Measurements from ENCODE around the gene RYR3. TPM values are rescaled to one million over a fixed set of nuclear protein-coding genes. Genes with fewer than 3 reads are reported as not detected.

The RYR3 gene
- total RNA-seq, 1 donor from 2014 or later, result 0.11 TPM

DNA sequence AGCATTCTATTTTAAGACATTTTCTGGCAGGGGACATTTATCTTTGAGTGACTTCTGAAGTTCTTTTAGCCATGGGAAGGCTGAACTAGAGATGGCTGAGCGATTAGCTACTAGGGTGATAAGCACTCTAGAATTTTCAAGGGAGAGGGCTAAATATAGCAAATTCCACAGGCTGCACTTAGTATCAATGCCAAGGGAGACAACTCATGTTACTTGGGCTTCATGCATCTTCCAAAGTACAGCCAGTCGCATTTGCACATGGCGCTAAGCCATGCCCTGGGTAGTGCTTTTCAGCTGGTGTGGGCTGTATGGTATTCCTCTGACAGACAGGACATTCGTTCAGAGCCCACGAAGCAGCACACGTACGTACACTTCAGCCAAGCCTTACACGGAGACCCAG is 69.6 kb downstream of the RYR3 start:
- DNase-seq (ENCODE audit: low read depth), result peak; percentile 41

DNA sequence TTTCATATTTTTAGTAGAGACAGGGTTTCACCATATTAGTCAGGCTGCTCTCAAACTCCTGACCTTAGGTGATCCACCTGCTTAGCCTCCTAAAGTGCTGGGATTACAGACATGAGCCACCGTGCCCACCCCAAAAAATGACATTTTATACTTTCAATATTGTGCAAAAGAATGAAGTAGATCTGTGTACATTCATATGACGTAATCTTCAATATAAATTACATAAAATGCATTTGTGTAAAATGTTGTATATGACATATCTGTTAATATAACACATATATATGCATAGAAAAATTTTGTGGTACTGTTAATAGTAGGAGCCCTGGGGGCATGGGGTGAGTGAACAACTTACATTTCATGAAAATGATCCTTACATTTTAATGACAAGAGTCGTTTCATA is 71.7 kb downstream of the RYR3 start:
- DNase-seq (ENCODE audit: low read depth), result no peak

DNA sequence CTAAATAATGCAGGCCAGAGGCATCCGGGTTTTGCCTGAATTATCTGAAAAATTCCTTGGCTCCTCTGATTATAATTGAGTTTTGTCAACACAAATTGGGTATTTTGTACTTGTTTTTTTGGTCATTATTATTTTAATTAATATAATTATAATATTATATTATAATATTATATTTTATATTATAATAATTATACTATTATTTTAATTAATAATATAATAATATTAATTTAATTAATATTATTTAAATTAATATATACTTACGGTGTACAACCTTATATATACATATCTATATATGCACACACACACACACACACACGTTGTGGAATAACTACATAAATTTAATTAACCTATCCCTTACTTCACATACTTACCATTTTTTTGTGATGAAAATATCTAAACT is 73.5 kb downstream of the RYR3 start:
- DNase-seq (ENCODE audit: low read depth), result no peak

DNA sequence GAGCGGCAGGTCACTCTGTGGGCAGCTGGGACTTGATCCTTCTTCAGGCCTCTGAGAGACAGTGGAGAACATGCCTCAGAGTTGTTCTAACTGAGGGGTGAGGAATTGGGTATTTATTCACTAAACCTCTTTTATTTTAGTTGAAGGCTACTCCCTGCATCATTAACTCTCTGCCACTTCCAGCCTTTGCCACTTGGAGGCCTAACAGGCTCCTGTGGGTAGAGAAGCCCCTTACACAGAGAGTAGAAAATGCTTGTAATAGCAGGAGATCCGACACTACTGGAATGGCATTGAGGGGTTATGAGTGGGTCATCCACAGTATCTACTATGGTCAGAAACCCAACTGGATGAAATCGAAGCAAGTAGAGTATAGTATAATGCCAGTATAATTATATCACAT is 81.7 kb downstream of the RYR3 start:
- no peak for DNase-seq (ENCODE audit: low read depth)

DNA sequence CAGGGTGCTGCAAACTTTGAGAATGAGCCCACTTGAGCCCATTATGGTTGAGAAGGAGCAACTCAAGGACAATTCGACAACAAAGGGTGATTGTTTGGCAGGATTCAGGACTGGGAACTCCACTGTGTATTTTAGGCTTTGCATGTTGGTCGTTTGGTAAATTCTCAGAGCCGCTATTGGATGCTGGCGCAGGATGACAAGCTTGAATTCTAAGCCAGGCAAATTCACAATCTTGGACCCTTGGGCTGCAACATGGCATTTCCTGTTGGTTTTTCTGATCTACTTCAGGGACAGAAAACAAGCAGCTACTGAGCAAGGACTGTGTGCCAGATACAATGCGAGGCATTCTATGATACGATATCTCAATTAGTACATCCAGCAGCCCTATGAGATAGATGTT is 82.8 kb downstream of the RYR3 start:
- DNase-seq (ENCODE audit: low read depth), result no peak

DNA sequence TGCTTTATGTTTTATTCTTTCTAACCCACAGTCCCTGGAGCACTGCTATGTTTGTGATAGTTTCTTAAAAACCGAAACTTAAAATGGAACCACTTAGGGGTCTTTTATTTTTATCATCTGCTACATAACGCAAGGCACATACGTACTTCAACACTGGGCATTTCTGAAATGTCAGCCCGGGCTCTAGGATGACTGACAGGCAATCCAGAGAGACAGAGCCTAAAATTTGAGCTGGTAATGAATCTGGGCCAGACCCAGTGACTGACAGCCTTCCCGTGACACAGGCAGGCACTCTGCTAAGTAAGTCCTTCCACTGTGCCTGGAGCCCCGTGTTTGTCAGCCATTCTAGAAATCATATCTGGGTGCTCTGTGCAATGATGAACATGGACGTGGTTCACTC is 84.6 kb downstream of the RYR3 start:
- no peak for DNase-seq (ENCODE audit: low read depth)

DNA sequence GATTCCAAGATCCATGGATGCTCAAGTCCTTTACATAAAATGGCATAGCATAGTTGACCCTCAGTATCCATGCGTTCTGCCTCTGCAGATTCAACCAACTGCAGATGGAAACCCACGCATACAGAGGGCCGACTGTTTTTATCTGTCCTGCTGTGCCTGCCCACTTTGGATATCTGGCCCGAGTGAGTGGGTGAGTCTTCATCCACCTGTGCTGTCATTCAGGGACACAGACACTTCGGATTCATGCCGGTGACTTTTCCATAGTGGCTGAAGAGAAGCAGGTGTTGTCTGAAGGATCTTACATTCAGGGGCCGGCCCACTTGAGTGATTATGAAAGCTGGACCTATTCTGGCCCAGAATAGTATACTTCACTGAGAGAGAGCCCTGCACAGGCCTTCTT is 85.1 kb downstream of the RYR3 start:
- DNase-seq (ENCODE audit: low read depth), result peak; percentile 24

DNA sequence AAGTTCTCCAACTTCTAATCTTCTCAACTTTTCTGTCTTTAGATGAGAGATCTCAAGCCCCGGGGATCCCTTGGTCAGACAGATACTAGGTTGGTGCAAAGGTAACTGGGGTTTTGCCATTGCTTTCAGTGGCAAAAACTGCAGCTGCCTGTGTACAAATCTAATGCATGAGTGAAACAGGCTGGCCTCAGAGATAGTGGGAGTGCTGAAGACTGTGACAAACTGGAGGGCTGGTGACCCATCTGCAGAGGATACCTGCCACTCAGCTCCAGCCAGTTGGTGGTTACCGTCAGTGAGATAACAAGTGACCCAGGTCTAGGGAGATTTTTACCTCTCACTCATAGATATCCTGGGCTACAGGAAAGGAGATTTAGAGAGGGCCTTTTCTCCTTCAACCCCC is 85.7 kb downstream of the RYR3 start:
- DNase-seq (ENCODE audit: low read depth), result no peak

DNA sequence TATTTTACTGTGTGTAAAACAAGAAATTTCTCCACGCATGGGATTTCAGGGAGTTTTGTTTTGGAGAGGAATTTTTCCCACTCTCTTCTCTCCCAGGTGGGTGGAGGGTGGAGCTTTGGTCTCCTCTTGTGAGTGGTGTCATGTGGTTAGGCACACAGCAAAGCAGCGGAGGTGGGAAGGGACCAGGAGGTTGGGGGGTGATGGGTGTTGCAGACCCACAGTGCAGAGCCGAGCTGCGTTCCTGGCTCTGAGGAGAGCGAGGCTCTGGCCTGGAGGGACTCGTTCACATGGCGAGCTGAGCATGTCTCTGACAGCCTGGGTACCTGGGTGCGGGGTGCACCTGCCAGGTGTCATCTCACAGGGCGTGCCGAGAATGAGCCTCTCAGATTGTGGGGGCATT is 87.8 kb downstream of the RYR3 start:
- DNase-seq (ENCODE audit: low read depth), result no peak

DNA sequence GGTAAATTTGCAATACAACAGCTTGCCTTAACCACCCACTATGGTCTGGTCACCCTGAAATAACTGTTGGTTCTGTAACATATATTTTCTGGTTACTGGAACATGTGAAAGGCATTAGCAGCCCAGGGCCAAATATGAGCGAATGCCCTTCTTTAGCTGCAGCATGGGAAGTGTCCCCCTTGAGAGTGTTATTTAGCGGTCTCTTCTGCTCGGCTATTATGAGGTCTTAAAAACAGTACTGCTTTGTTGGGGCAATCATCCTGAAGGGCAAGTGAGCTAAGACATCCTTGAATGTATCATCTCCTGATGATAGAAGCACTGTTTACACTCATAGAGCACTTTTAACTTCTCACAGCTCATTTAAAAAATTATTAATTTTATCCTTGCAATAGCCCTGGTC is 90.2 kb downstream of the RYR3 start:
- no peak for DNase-seq (ENCODE audit: low read depth)

DNA sequence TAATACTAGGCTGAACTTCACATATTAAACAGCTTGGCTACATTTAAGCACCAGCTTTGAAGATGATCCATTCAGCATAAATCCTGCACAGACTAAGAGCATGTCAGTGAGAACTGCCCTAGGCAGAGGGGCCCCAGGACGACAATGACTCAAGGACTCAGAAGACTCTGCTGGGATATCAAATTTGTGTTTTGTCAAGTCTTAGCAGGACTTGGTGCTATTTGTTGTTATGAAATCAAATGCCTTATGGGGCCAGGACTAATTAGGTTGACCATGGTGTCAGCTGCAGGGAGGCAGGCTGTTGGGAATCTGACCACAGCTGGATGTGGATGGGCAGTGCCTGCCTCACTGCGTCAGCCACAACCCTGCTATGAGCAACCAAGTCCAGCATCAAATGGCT is 91.8 kb downstream of the RYR3 start:
- peak; percentile 68 for DNase-seq (ENCODE audit: low read depth)

DNA sequence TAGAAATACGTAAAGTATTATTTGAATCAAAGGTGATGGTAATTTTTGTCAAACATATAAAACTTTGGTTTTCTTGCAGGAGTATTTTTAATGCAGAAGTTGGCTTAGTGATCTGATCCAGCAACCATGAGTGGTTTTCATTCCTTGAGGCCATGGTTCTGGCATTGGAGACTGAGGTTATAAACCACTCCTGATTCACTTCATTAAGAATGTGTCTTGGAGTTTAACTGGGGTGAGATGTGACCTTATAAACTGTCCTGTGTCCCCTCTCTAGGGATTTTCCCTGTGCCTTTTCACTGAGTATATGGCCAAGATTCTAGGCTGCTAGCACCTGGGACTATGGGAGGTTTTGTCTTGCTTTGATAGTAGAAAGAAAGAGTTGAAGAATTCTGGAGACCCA is 94.3 kb downstream of the RYR3 start:
- peak; percentile 63 for DNase-seq (ENCODE audit: low read depth)

DNA sequence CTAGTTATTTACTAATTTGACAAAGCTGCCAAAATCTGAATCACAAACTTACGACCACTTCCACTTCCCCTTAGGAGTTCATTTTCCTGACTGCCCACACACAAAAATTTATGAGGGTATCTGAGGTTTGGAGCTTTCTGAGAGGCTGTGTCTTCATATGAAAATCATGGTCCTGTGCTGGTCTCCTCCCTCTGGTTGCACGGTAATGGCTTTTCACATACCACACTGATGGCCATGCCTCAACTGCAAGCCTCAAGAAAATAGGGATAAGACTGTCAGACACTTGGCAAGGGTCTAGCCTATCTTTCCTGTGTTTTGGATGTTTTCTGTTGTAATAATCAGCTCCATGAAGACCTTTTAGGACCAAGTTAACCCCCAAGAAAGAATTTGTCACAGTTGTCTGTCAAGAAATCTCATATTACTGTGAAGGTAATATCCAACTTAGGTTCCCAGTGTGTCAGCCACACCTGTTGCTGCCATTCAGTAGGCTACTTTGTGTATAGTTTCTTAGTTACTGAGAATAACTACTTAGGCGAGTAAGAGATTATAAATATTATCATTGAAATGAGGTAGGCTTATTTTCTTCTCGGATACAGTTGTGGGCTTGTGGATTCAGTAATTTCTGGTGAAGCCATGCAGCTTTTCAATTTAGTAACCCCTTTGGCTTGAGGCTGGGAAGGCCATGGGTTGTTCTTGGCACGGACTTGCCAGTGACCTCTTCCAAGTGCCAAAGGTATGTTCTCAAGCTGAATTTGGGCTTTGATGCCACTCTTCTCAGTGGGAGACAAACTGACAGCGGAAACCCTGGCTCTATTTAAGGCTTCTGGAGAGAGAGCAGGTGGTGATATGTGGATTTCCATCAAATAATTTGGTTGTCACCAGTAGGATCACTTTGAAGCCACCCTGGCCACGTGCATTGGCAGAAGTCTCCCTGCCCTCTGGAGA is 101.1 kb downstream of the RYR3 start:
- peak; percentile 77 for DNase-seq (ENCODE audit: low read depth)

DNA sequence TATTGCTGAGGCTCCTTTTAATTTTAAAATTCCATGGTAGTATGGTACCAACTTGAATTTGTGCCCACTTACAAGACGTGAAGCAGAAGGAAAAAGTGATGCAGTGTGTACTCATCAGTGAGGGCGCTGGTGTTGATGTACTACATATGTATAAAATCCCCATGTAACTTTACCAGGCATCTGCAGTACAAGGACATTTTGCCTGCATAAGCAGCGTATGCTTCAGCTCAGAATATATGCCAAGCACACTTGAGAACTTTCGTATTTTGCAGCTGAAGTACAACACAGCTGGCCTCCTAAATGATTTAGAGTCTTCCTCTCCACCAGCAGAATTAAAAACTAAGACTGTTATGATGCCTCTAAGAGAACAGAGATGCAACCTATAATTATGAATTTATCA is 108.9 kb downstream of the RYR3 start:
- no peak for DNase-seq (ENCODE audit: low read depth)

DNA sequence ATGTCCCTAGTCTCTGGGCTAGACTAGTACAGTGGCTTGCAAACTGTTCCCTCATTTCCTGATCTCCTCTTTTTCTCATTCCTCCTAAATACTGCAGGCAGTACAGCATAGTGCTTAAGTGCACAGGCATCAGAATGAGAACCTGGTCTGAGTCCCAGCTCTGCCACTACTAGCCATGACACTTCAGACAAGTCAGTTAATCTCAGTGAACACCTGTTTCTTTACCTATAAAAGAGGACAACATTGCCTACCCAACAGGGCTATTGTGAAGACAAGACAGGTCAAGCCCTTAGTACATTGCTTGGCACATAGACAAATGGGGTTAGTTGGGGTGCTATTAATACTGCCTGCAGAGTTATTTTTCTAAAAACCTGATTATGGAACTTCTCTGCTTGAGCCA is 113.3 kb downstream of the RYR3 start:
- DNase-seq (ENCODE audit: low read depth), result no peak

DNA sequence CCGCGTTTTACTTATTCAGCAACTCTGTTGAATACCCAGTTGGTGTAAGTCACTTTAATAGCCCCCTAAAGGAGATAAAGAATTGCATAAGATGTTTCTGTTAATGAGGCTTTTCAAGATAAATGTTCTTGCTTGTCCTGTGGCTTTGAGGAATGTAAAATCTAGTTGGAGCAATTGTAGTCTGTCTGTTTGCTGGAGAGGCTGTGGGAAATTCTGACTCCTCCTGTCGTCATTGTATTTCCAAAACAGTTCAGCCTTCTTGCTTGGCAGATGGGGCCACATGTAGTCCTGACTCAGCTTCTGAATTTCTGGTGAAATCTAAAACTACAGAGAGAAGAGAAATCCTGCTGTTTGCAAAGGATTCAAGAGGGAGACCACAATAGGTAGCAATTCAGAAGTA is 114.4 kb downstream of the RYR3 start:
- DNase-seq (ENCODE audit: low read depth), result peak; percentile 19

DNA sequence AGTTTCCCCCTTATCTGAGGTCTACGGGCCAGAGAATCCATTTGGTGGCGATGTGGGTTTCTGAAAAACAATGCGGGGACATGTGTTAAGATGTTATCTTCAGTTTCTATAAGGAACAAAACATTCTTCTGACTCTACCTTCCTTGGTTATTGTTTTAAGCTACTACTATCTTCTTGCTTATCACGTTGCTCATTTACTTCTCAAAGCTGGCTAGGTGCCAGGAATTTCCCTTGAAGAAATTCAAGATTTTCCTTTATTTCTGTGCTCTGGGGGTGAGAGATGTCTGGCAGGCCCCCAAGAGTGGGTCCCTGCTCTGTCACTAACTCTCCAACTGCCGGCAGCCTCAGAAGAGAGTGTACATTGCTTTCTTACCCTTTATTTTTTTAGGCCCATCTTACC is 119.8 kb downstream of the RYR3 start:
- DNase-seq (ENCODE audit: low read depth), result no peak

DNA sequence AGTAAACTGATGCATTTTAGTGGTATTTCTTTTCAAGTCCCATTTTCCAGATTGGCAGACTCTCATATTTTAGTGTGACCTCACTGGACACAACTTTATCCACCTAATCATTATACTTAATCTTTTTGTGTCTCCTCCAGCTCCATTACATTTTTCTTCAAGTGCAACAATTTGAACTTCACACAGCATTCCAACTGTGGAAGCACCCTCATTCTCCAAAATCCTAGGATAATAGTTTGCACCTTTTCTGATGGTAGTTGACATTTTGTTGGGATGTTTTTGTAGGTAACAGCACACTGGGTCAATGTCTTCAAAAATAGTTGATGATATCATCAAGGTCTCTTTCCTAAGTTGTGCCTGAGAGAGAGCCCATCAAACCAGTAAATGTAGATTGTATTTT is 123.1 kb downstream of the RYR3 start:
- DNase-seq (ENCODE audit: low read depth), result no peak

DNA sequence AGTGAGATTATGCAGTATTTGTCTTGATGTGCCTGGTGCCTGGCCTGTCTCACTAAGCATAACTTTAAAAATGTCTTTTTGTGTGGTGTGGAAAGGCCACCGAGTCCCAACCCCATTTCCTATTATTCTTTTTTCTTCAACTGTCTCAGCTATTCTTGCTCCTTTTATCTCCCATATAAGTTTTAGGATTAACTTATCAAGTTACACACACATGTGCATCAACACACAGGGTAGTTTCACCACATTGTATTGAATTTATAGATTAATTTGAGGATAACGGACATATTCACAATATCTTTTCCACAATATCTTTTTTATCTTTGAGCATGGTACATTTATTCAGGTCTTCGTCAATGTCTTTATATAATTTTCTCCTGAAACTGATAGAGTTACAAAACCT is 127.6 kb downstream of the RYR3 start:
- no peak for DNase-seq (ENCODE audit: low read depth)

DNA sequence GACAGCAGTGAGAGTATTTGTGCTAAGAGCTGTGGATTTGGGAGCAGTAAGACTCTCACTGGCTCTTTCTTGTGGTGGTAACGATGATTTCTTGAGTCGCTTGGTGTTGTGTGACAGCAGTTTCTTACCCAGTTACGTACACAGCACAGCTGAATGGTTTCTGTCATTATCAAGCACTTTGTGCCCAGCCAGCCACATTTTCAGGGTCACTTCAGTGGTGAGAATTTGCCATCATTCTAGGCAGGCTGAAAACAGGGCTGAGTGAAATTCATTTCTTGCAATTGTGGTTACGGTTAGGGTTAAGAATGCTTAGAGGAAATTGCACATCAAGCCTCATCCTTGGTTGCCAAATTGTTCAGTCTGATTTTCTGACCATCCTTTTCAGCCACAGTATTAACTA is 130.1 kb downstream of the RYR3 start:
- no peak for DNase-seq (ENCODE audit: low read depth)

DNA sequence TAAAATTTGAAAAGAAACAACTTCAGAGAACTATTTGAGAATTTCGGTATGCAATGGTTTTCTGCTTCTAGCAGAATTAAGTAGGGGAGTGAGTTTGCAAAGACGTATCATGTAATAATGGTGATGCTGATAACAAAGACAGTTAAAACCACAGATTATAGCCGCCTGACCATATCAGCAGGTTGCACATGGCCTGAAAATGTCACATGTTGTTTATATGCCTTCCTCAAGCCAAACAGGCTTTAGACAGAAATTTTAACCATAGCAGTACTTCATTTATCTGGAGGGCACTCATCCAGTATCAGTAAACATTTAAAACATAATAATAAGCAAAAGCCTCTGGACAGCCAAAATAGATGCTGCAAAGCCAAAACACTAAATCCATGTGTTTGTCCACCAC is 131.7 kb downstream of the RYR3 start:
- no peak for DNase-seq (ENCODE audit: low read depth)

DNA sequence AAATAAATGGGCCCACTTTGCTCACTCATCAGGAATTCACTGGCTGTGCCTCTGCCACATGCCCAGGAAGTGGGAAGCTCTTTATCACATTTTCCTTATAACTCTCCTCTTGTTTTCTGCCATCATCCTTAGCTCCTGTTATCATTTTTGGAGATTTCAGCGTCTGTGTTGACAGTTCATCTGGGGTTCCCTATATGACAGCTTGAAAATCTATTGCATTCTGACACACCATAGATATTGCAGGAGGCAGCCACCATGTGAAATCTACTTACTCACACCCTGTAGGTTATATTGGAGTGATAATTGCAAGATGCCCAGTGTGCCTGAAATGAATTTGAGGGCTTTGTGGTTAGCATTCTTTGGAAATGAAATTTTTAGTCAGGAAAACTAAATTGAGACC is 132.9 kb downstream of the RYR3 start:
- DNase-seq (ENCODE audit: low read depth), result no peak

DNA sequence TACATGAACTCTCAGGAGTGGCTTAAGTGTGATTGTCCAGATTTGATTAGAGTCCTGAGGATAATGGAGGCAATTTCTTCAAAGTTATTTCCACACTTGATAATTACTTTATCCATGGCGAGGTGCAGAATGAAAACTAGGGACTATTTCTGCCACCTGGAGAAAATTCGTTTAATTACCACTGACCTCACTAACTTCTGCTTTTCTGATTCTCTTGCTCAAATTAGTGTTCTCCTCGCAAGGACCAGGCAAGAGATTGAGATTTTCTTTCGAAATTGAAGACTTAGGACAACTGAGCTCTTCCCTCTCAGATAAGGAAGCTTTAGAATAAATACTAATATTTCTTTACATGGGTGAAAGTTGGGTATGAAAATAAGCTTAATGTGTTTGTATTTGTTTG is 135.2 kb downstream of the RYR3 start:
- DNase-seq (ENCODE audit: low read depth), result no peak
